Naive thymus-derived CD4-positive, alpha-beta T cell (primary cell): ENCODE measurements around the gene CATSPER3. TPM values are rescaled to one million over a fixed set of nuclear protein-coding genes. Genes with fewer than 3 reads are reported as not detected.

ENCODE experiments used
- ATAC-seq: fragments of 150-1000 bp; cut with Tn5 transposase; 2 replicates; pipeline ENCODE4 v1.10.0; 2021; ENCODE audit warnings: mild to moderate bottlenecking, moderate library complexity
- CTCF ChIA-PET: fragments of 350-600 bp; sonication (Branson Sonifier 250); formaldehyde crosslinking; loops from one replicate; lab custom pipeline; 2021; ENCODE audit warnings: antibody characterized with exemption; lab: Charles Lee
- POLR2A ChIA-PET: fragments of 350-600 bp; sonication (Branson Sonifier 250); formaldehyde crosslinking; loops from one replicate; lab custom pipeline; 2021; ENCODE audit warnings: antibody characterized with exemption, inconsistent platforms; lab: Charles Lee
- DNase-seq, 9 donors: peaks; one replicate each; pipeline versions ENCODE4 v3.0.0 to v3.0.0-alpha.2; 2020 to 2022; ENCODE audit warnings: mixed read lengths in 1 of 9
- H3K27ac ChIP-seq: one replicate; pipeline ENCODE4 v1.7.0; 2013; ENCODE audit warnings: mild to moderate bottlenecking, low read depth, low read length, moderate library complexity
- H3K27me3 ChIP-seq, 2 donors: one replicate each; pipeline ENCODE4 v1.7.0; 2013; ENCODE audit warnings: low read length in 2 of 2, mild to moderate bottlenecking in 2 of 2, moderate library complexity in 2 of 2; ENCODE audit not compliant: control insufficient read depth in 2 of 2, insufficient read depth in 2 of 2
- H3K36me3 ChIP-seq, 3 experiments: 1 replicate in 2 of 3; 2 replicates in 1 of 3; pipeline ENCODE4 v1.7.0; 2013; ENCODE audit warnings: low read length in 3 of 3, mild to moderate bottlenecking in 3 of 3, moderate library complexity in 1 of 3; ENCODE audit not compliant: insufficient read depth in 3 of 3, control insufficient read depth in 2 of 3
- H3K4me1 ChIP-seq, 2 donors: one replicate each; pipeline ENCODE4 v1.7.0; 2013; ENCODE audit warnings: low read length in 2 of 2, mild to moderate bottlenecking in 2 of 2, moderate library complexity in 1 of 2; ENCODE audit not compliant: control insufficient read depth in 2 of 2, insufficient read depth in 2 of 2
- H3K4me3 ChIP-seq: 2 replicates; pipeline ENCODE4 v1.7.0; 2013; ENCODE audit warnings: mild to moderate bottlenecking, low read length
- H3K9me3 ChIP-seq, 3 experiments: 1 replicate in 2 of 3; 2 replicates in 1 of 3; pipeline ENCODE4 v1.7.0; 2013; ENCODE audit warnings: low read length in 3 of 3; ENCODE audit not compliant: control insufficient read depth in 2 of 3
- H3K27ac Mint-ChIP-seq, 9 donors: one replicate each; pipeline ENCODE4 v1.8.0; 2020 to 2022; ENCODE audit warnings: mixed read lengths in 9 of 9, mild to moderate bottlenecking in 8 of 9, moderate library complexity in 5 of 9, inconsistent platforms in 2 of 9
- H3K27me3 Mint-ChIP-seq, 5 donors: one replicate each; pipeline ENCODE4 v1.8.0; 2021 to 2022; ENCODE audit warnings: mixed read lengths in 5 of 5, mild to moderate bottlenecking in 1 of 5
- H3K36me3 Mint-ChIP-seq, 5 donors: one replicate each; pipeline ENCODE4 v1.8.0; 2020 to 2022; ENCODE audit warnings: mixed read lengths in 5 of 5, mild to moderate bottlenecking in 3 of 5, inconsistent platforms in 1 of 5
- H3K4me1 Mint-ChIP-seq, 7 donors: one replicate each; pipeline ENCODE4 v1.8.0; 2020 to 2022; ENCODE audit warnings: mixed read lengths in 7 of 7, mild to moderate bottlenecking in 3 of 7, inconsistent platforms in 1 of 7
- H3K4me3 Mint-ChIP-seq, 10 donors: one replicate each; pipeline ENCODE4 v1.8.0; 2020 to 2022; ENCODE audit warnings: mild to moderate bottlenecking in 10 of 10, mixed read lengths in 10 of 10, moderate library complexity in 6 of 10, inconsistent platforms in 2 of 10
- H3K9me3 Mint-ChIP-seq, 11 donors: one replicate each; pipeline ENCODE4 v1.8.0; 2020 to 2022; ENCODE audit warnings: mixed read lengths in 11 of 11, mild to moderate bottlenecking in 4 of 11, inconsistent platforms in 1 of 11, moderate library complexity in 1 of 11
- intact Hi-C, 2 donors: fragments of 100-400 bp; cut with micrococcal nuclease; formaldehyde crosslinking; loops; one replicate each; pipeline ENCODE4 v1.15.1; 2023
- polyA plus RNA-seq, 2 donors: library from polyadenylated mRNA; unstranded; fragments of 300-500 nt; fragmentation: Illumina TruSeq; gene quantifications; one replicate each; pipeline ENCODE4 v1.2.3, GENCODE V29; 2021
- total RNA-seq, 6 experiments: library from RNA in 5 of 6; stranded (reverse) in 5 of 6; gene quantifications; 1 replicate in 5 of 6; 2 replicates in 1 of 6; pipeline ENCODE4 v1.2.3 and lab custom pipeline; 2021 to 2026

The CATSPER3 gene
- total and polyA plus RNA-seq, 7 experiments from 2014 or later = 0.45 to 1.5 (median 0.81) TPM

- Mint-ChIP-seq H3K36me3 (peaks cover 4 to 30% (median 15%) of the 10 kb centered on the region in 5 donors), H3K27me3 (no peaks in the 10 kb centered on the region), H3K27ac (no peak overlapping the region), H3K4me1 (peaks cover 13 to 33% (median 30%) of the 10 kb centered on the region in 7 donors), H3K9me3 (no peaks in the 10 kb centered on the region), H3K4me3 (no peak overlapping the region)
- ChIA-PET POLR2A (no interaction called here), CTCF (no interaction called here)
- no peaks in the 10 kb centered on the region for H3K27me3 ChIP-seq
- ATAC-seq = no peak
- no peak overlapping the region for H3K4me3 ChIP-seq
- no peak overlapping the region for H3K27ac ChIP-seq
- intact Hi-C loops = loop anchor here in 1 of 2 donors (10.0 kb wide), 1 partner anchor 67 kb away; the partner anchor contains the start of gene PITX1
- peaks cover 0 to 27% of the 10 kb centered on the region in 2 donors for H3K4me1 ChIP-seq
- H3K36me3 ChIP-seq = no peaks in the 10 kb centered on the region
- DNase-seq = no peak
- no peaks in the 10 kb centered on the region for H3K9me3 ChIP-seq
Observed at GRCh38 chr5:134968055-134968454, 348 bp downstream of the CATSPER3 start.

GRCh38 chr5:134969166-134969565 is 1.5 kb downstream of the CATSPER3 start:
- Histone ChIP-seq H3K4me1 (peaks cover 0 to 16% of the 10 kb centered on the region in 2 donors), H3K36me3 (no peaks in the 10 kb centered on the region), H3K4me3 (no peak overlapping the region), H3K9me3 (no peaks in the 10 kb centered on the region), H3K27me3 (no peaks in the 10 kb centered on the region), H3K27ac (no peak overlapping the region)
- POLR2A ChIA-PET = interaction anchor here (0.6 kb wide), 1 partner anchor 110 kb away, joined by 3 read pairs; no protein-coding TSS in a partner anchor
- ATAC-seq (no peak), DNase-seq (no peak)
- Mint-ChIP-seq H3K27me3 (no peaks in the 10 kb centered on the region), H3K36me3 (peaks cover 4 to 39% (median 17%) of the 10 kb centered on the region in 5 donors), H3K4me1 (peaks cover 6 to 24% (median 19%) of the 10 kb centered on the region in 7 donors), H3K4me3 (no peak overlapping the region), H3K9me3 (no peaks in the 10 kb centered on the region), H3K27ac (no peak overlapping the region)
- CTCF ChIA-PET = no interaction called here
- intact Hi-C loops = loop anchor here in 1 of 2 donors (10.0 kb wide), 1 partner anchor 66 kb away; the partner anchor contains the start of gene PITX1

- Mint-ChIP-seq H3K27ac (no peak overlapping the region), H3K27me3 (no peaks in the 10 kb centered on the region), H3K4me1 (peaks cover 0 to 5% (median 0%) of the 10 kb centered on the region in 7 donors), H3K4me3 (no peak overlapping the region), H3K9me3 (peaks cover 10 to 43% (median 19%) of the 10 kb centered on the region in 11 donors), H3K36me3 (peaks cover 8 to 55% (median 33%) of the 10 kb centered on the region in 5 donors)
- ChIA-PET POLR2A (no interaction called here), CTCF (no interaction called here)
- intact Hi-C loops = no loop called here
- ATAC-seq = no peak
- Histone ChIP-seq H3K27ac (no peak overlapping the region), H3K4me1 (no peaks in the 10 kb centered on the region), H3K36me3 (no peaks in the 10 kb centered on the region), H3K27me3 (no peaks in the 10 kb centered on the region), H3K4me3 (no peak overlapping the region), H3K9me3 (peaks cover 0 to 5% (median 0%) of the 10 kb centered on the region in 3 experiments)
- DNase-seq = no peak
Observed at GRCh38 chr5:134975078-134975715, 7.5 kb downstream of the CATSPER3 start.

GRCh38 chr5:134975843-134976242 is 8.1 kb downstream of the CATSPER3 start:
- peaks cover 0 to 5% (median 0%) of the 10 kb centered on the region in 3 experiments for H3K9me3 ChIP-seq
- intact Hi-C loops = no loop called here
- ChIA-PET POLR2A (no interaction called here), CTCF (no interaction called here)
- Mint-ChIP-seq H3K27ac (no peak overlapping the region), H3K27me3 (no peaks in the 10 kb centered on the region), H3K9me3 (peaks cover 11 to 45% (median 19%) of the 10 kb centered on the region in 11 donors), H3K4me1 (peaks cover 0 to 5% (median 0%) of the 10 kb centered on the region in 7 donors), H3K36me3 (peaks cover 11 to 55% (median 33%) of the 10 kb centered on the region in 5 donors), H3K4me3 (no peak overlapping the region)
- DNase-seq (no peak), ATAC-seq (no peak)
- H3K27ac ChIP-seq = no peak overlapping the region
- H3K36me3 ChIP-seq = no peaks in the 10 kb centered on the region
- H3K4me1 ChIP-seq = no peaks in the 10 kb centered on the region
- no peaks in the 10 kb centered on the region for H3K27me3 ChIP-seq
- H3K4me3 ChIP-seq = no peak overlapping the region

- POLR2A ChIA-PET = no interaction called here
- CTCF ChIA-PET = no interaction called here
- Histone ChIP-seq H3K27ac (no peak overlapping the region), H3K4me3 (no peak overlapping the region), H3K27me3 (no peaks in the 10 kb centered on the region), H3K36me3 (no peaks in the 10 kb centered on the region), H3K9me3 (peaks cover 0 to 5% (median 0%) of the 10 kb centered on the region in 3 experiments), H3K4me1 (no peaks in the 10 kb centered on the region)
- H3K4me3 Mint-ChIP-seq = no peak overlapping the region
- H3K27ac Mint-ChIP-seq = no peak overlapping the region
- peaks cover 0 to 7% (median 0%) of the 10 kb centered on the region in 5 donors for H3K27me3 Mint-ChIP-seq
- ATAC-seq (no peak), DNase-seq (no peak)
- intact Hi-C loops = no loop called here
- H3K36me3 Mint-ChIP-seq = peaks cover 7 to 54% (median 34%) of the 10 kb centered on the region in 5 donors
- H3K4me1 Mint-ChIP-seq = no peaks in the 10 kb centered on the region
- H3K9me3 Mint-ChIP-seq = peaks cover 13 to 55% (median 23%) of the 10 kb centered on the region in 11 donors
Observed at GRCh38 chr5:134976841-134977240, 9.1 kb downstream of the CATSPER3 start.

- POLR2A ChIA-PET = no interaction called here
- peaks cover 13 to 78% (median 37%) of the 10 kb centered on the region in 11 donors for H3K9me3 Mint-ChIP-seq
- CTCF ChIA-PET = no interaction called here
Observed at GRCh38 chr5:134979416-134979815, 11.7 kb downstream of the CATSPER3 start.

More at GRCh38 chr5:134979416-134979815, 11.7 kb downstream of the CATSPER3 start:
- peaks cover 14 to 41% (median 36%) of the 10 kb centered on the region in 5 donors for H3K36me3 Mint-ChIP-seq
- H3K4me1 Mint-ChIP-seq = no peaks in the 10 kb centered on the region
- H3K27me3 Mint-ChIP-seq = peaks cover 0 to 10% (median 0%) of the 10 kb centered on the region in 5 donors
- Histone ChIP-seq H3K27me3 (no peaks in the 10 kb centered on the region), H3K9me3 (peaks cover 0 to 13% (median 0%) of the 10 kb centered on the region in 3 experiments), H3K27ac (no peak overlapping the region), H3K36me3 (no peaks in the 10 kb centered on the region), H3K4me1 (no peaks in the 10 kb centered on the region), H3K4me3 (no peak overlapping the region)
- intact Hi-C loops = no loop called here
- H3K27ac Mint-ChIP-seq = no peak overlapping the region
- ATAC-seq (no peak), DNase-seq (no peak)
- no peak overlapping the region for H3K4me3 Mint-ChIP-seq
